ENCODE data around the gene TMEM80. TPM values are rescaled to one million over a fixed set of nuclear protein-coding genes. Genes with fewer than 3 reads are reported as not detected.

Gene TMEM80
- total and polyA plus RNA-seq, 2 donors (not counting 3 experiments of a cell fraction or from before 2014, with no cell fraction given) = 21.2 to 26.6 TPM

- no TSS peak for BruUV-seq (replicated peaks)
- ChIA-PET CTCF (no interaction called here), POLR2A (interaction anchor here (0.5 kb wide), 1 partner anchor 15 kb away, joined by 3 read pairs; no protein-coding TSS in a partner anchor)
- no peak overlapping the region for H3K4me2 ChIP-seq (ENCODE audit: insufficient read depth, low read length)
- no peaks in the 10 kb centered on the region for H3K27me3 ChIP-seq (ENCODE audit: control insufficient read depth in 2 of 2, insufficient read depth in 2 of 2, low read length in 2 of 2)
- H3K79me2 ChIP-seq (ENCODE audit: control insufficient read depth, insufficient read depth, low read length) = peaks cover 30% of the 10 kb centered on the region
- H3K36me3 ChIP-seq (ENCODE audit: control insufficient read depth in 2 of 2, extremely low read depth in 1 of 2, insufficient read depth in 2 of 2, low read length in 2 of 2) = peaks cover 7 to 19% of the 10 kb centered on the region in 2 experiments
- FAIRE-seq = no peak
- H3K4me1 ChIP-seq (ENCODE audit: control insufficient read depth, extremely low read depth, insufficient read depth, low read length) = peaks cover 26% of the 10 kb centered on the region
- H3K9me1 ChIP-seq (replicated peaks; ENCODE audit: control insufficient read depth, extremely low read depth, insufficient read depth, low read length) = no peaks in the 10 kb centered on the region
- no peak for DNase-seq (ENCODE audit: low read depth, low spot score)
- intact Hi-C loops (cut with micrococcal nuclease) (no loop called here), dilution Hi-C loops (cut with MboI; ENCODE audit: extremely low pct_ligation_motif_present, low sequenced_read_pairs) (no loop called here)
- H4K20me1 ChIP-seq (replicated peaks; ENCODE audit: control insufficient read depth, extremely low read depth, insufficient read depth, low read length) = no peaks in the 10 kb centered on the region
- no peak overlapping the region for H2AFZ ChIP-seq (ENCODE audit: low read depth, low read length)
- no peaks in the 10 kb centered on the region for H3K9me3 ChIP-seq (replicated peaks; ENCODE audit: control insufficient read depth, insufficient read depth, low read length)
- H3K9ac ChIP-seq (replicated peaks; ENCODE audit: extremely low read depth, insufficient read depth, low read length) = no peak overlapping the region
- no peak overlapping the region for H3K4me3 ChIP-seq (replicated peaks in 1 of 3; ENCODE audit: insufficient read depth in 1 of 3, low read depth in 1 of 3, low read length in 3 of 3)
- no peak for TF ChIP-seq EZH2 (IDR thresholded peaks at IDR 0.05; ENCODE audit: borderline replicate concordance, low read depth, low read length, severe bottlenecking)
- TF ChIP-seq POLR2AphosphoS5 (IDR thresholded peaks at IDR 0.05; ENCODE audit: insufficient read depth, low read depth, low read length) = no peak
- TF ChIP-seq JUN (IDR thresholded peaks at IDR 0.05; ENCODE audit: borderline replicate concordance, insufficient read depth, insufficient read length, low read depth) = no peak
- TF ChIP-seq CTCF (IDR thresholded peaks at IDR 0.05; ENCODE audit: extremely low read depth in 1 of 2, insufficient read depth in 1 of 2, low read depth in 1 of 2, low read length in 2 of 2) = no peak
- H3K27ac ChIP-seq (ENCODE audit: insufficient read depth, low read depth, low read length) = no peak overlapping the region
Observed at GRCh38 chr11:688681-689080, 6.9 kb upstream of the TMEM80 start.

GRCh38 chr11:689625-690024 lies 6.0 kb upstream of the TMEM80 start:
- intact Hi-C loops (cut with micrococcal nuclease) = no loop called here
- FAIRE-seq = peak; percentile 88
- dilution Hi-C loops (cut with MboI; ENCODE audit: extremely low pct_ligation_motif_present, low sequenced_read_pairs) = no loop called here

More at GRCh38 chr11:689625-690024, 6.0 kb upstream of the TMEM80 start:
- H3K4me1 ChIP-seq (ENCODE audit: control insufficient read depth, extremely low read depth, insufficient read depth, low read length) = peaks cover 32% of the 10 kb centered on the region
- ChIA-PET POLR2A (no interaction called here), CTCF (interaction anchor here (1.0 kb wide), 1 partner anchor 9 kb away, joined by 4 read pairs; no protein-coding TSS in a partner anchor)
- H3K36me3 ChIP-seq (ENCODE audit: control insufficient read depth in 2 of 2, extremely low read depth in 1 of 2, insufficient read depth in 2 of 2, low read length in 2 of 2) = peaks cover 5 to 17% of the 10 kb centered on the region in 2 experiments
- H3K27ac ChIP-seq (ENCODE audit: insufficient read depth, low read depth, low read length) = peak overlapping the region; percentile 53
- no peaks in the 10 kb centered on the region for H3K27me3 ChIP-seq (ENCODE audit: control insufficient read depth in 2 of 2, insufficient read depth in 2 of 2, low read length in 2 of 2)
- TF ChIP-seq EZH2 (IDR thresholded peaks at IDR 0.05; ENCODE audit: borderline replicate concordance, low read depth, low read length, severe bottlenecking) = no peak
- TF ChIP-seq GATA2 (IDR thresholded peaks at IDR 0.05; ENCODE audit: insufficient read depth, insufficient read length, low read depth, low read length) = no peak
- TF ChIP-seq CTCF (IDR thresholded peaks at IDR 0.05; ENCODE audit: extremely low read depth in 1 of 2, insufficient read depth in 1 of 2, low read depth in 1 of 2, low read length in 2 of 2) = no peak
- TF ChIP-seq MYC (IDR thresholded peaks at IDR 0.05; ENCODE audit: low read depth, low read length) = peak; percentile 10
- TF ChIP-seq MAX (IDR thresholded peaks at IDR 0.05; ENCODE audit: insufficient read depth, insufficient read length) = peak; percentile 37
- TF ChIP-seq POLR2A (IDR thresholded peaks at IDR 0.05; ENCODE audit: low read depth, low read length) = no peak
- TF ChIP-seq FOS (IDR thresholded peaks at IDR 0.05; ENCODE audit: borderline replicate concordance, insufficient read depth, low read length) = no peak
- TF ChIP-seq POLR2AphosphoS5 (IDR thresholded peaks at IDR 0.05; ENCODE audit: insufficient read depth, low read depth, low read length) = no peak
- no peak for TF ChIP-seq JUN (IDR thresholded peaks at IDR 0.05; ENCODE audit: borderline replicate concordance, insufficient read depth, insufficient read length, low read depth)
- no peaks in the 10 kb centered on the region for H4K20me1 ChIP-seq (replicated peaks; ENCODE audit: control insufficient read depth, extremely low read depth, insufficient read depth, low read length)
- no peak overlapping the region for H2AFZ ChIP-seq (ENCODE audit: low read depth, low read length)
- no peaks in the 10 kb centered on the region for H3K9me3 ChIP-seq (replicated peaks; ENCODE audit: control insufficient read depth, insufficient read depth, low read length)
- no peak overlapping the region for H3K4me2 ChIP-seq (ENCODE audit: insufficient read depth, low read length)
- BruUV-seq (replicated peaks) = no TSS peak
- no peaks in the 10 kb centered on the region for H3K9me1 ChIP-seq (replicated peaks; ENCODE audit: control insufficient read depth, extremely low read depth, insufficient read depth, low read length)
- H3K79me2 ChIP-seq (ENCODE audit: control insufficient read depth, insufficient read depth, low read length) = peaks cover 39% of the 10 kb centered on the region
- no peak overlapping the region for H3K4me3 ChIP-seq (replicated peaks in 1 of 3; ENCODE audit: insufficient read depth in 1 of 3, low read depth in 1 of 3, low read length in 3 of 3)
- H3K9ac ChIP-seq (replicated peaks; ENCODE audit: extremely low read depth, insufficient read depth, low read length) = no peak overlapping the region
- DNase-seq (ENCODE audit: low read depth, low spot score) = peak; percentile 87

Measured in endothelial cell of umbilical vein (primary cell).